ENCODE data around the gene ZNF319. TPM values are rescaled to one million over a fixed set of nuclear protein-coding genes. Genes with fewer than 3 reads are reported as not detected.

Gene ZNF319
- total and polyA plus RNA-seq, 10 of the 15 experiments (the other 5 are each of a cell fraction or from before 2014, with no cell fraction given), result 0.29 to 7.4 (median 1.7) TPM

GRCh38 chr16:57999971-58000705 is at the start of gene ZNF319 (continued):
- TF ChIP-seq EGR1 (IDR thresholded peaks at IDR 0.05; ENCODE audit: borderline replicate concordance in 1 of 2, low read depth in 2 of 2, low read length in 2 of 2) (peak in 1 of 2 experiments; percentile 10; a peak in 1 of 3 replicates), CHD1 (IDR thresholded peaks at IDR 0.05; ENCODE audit: low read depth, low read length) (0 out of 2 replicates have a peak, but pooled peaks have one; percentile 38), E2F8 (IDR thresholded peaks at IDR 0.05; ENCODE audit: low read depth, partially characterized antibody) (no peak), USF1 (IDR thresholded peaks at IDR 0.05; ENCODE audit: borderline replicate concordance, extremely low read length, insufficient read depth, low read depth, low read length) (no peak)

Measured in GM12878 (cell line).